ENCODE measurements around the gene MYLK2.

Gene MYLK2

DNA sequence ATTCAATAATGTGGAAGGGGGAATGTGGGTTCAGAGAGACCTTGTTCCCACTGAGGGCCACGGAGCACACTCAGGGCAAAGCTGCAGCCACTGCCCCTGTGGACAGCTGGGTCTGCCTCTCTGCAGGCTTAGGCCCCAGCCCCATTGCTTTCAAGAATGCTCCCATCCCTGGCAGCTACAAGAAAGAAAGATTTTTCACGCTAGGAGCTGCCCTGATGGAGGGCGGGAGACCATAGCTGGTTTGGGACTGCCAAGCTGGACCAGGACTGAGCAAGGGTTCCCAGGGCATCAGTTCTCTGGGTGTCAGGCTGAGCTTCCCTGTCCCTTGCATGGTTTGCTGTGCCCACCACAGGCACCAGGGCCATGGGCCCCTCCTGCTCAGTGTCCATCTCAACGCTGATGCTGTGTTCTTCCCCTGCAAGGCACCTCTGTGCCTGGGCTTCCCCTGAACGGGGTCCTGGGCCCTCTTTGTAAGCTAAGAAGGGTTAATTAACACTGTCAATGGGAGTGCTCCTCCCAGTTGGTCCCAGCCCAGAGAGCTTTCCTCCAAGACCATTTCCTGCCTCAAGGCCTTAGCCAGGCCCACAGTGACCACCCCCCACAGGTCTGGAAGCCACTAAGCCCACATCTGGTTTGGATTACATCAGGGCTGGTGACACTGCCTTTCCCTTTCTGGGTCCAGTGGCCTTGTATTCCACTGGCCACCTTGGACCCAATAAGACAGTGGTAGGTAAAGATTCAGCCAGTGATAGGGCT lies 17.9 kb downstream of the MYLK2 start:
- no peak for DNase-seq

DNA sequence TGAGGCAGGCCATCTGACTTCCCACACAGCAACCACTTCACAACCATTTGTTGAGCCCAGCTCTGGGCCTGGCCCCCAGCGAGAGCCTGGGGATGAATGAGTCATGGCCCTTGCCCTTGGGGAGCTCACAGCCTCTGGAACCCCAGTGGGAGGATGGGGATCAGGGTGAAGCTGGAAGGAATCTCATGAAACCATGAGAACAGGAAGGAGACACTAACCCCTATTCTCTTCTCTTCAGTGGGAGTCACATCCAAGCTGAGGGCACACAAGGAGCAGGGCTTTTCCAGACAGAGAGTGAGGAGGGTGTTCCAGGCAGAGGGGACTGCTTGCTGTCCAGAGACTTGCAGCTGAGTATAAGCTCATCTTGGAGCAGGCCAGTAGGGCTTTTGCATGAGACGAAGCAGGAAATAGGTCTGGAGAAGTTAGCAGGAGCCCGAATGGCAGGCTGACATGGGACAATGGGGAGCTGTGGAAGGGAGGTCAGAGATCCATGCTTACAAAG lies 18.8 kb downstream of the MYLK2 start:
- DNase-seq: no peak

DNA sequence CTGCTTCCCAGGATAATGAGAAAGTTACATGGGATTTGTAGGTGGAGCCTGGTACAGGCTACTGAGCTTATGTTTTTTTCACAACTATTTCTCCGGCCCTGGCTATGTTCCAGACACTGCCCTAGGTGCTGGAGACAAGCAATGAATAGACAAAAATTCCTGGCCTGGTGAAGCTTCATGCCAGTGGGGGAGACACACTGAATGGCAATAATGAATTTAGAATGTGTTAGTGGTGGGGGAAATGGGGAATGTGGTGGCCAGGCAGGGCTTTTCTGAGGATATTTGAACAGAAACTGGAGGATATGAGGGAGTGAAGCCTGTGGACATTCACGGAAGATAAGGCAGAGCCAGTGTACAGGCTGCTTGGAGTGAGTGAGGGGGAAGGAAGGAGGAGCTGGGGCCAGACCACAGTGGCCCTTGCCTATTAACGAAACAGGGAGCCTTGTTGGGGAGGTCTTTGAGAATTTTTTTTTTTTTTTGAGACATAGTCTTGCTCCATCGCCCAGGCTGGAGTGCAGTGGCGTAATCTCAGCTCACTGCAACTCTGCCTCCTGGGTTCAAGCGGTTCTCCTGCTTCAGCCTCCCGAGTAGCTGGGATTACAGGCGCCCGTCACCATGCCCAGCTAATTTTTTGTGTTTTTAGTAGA lies 19.6 kb downstream of the MYLK2 start:
- DNase-seq: no peak

DNA sequence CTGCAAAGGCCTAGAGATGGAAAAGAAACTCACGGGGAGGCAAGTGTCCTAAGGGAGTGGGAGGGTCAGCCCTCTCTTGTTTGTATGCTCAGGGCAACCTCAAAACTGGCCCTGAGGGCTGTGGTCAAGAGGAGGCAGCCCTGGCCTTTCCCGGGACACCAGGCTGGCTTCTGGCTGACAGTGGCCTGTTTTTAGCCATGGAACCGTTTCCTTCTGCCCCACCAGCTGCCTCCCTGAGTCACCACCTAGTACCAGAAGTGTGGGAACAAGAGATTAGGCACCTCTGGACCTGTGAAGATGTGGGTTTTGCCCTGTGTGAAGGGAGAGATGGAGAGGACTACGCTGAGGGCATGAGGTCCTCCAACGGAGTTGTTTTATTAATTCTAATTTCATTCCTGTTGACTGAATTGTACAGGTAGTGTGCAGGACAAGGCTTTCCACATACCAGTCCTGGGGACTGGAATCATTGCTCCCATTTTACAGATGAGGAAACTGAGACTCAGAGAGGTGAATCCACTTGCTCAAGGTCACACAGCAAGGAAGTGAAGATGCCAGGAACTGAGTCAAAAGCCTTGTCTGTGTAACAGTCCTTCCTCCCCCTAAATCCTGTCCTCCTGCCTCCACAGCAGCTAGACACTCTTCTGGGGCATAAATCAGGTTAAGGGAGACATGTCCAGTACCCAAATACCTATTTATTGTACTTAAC lies 20.8 kb downstream of the MYLK2 start:
- no peak for DNase-seq

DNA sequence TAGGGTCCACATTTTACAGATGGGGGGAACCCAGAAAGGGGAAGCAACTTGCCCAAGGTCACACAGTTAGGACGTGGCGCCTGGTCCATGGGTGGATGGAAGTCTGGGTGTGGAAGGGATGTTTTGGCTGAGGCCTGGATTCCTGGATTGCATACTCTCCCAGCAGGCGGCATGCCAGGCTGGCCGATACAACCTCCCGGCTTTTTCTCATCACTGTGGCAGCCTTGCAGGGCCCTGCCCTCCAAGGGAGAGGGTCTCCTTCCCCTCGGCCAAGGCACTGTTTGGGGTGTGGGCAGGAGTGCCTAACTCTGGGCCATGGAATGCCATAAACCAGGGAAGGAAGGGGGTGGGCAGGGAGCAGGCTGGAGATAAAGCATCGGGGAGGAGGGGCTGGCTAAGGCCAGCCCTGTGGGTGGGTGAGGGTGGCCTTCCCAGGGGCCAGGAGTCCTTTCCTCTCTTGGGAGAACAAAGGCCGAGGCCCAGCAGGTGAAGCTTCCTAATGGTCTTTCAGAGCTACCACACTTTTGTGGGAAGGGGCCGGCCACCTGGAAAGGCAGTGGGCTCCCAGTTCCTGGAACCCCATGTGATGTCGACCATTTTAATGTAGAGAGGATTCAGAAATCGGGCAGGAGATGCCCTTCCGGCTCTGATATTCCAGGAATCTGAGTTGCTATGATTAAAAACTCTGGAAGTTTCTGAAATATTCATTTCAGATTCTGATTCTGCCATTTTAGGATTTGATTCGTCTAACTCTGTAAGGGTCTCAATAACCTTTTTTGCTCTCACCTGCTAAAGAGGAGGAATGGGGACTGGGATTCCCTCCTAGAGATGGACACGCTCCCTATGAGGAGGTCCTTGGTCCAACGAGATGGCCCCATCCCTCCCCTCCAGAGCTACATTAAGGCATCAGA lies 22.0 kb downstream of the MYLK2 start:
- no peak for DNase-seq

DNA sequence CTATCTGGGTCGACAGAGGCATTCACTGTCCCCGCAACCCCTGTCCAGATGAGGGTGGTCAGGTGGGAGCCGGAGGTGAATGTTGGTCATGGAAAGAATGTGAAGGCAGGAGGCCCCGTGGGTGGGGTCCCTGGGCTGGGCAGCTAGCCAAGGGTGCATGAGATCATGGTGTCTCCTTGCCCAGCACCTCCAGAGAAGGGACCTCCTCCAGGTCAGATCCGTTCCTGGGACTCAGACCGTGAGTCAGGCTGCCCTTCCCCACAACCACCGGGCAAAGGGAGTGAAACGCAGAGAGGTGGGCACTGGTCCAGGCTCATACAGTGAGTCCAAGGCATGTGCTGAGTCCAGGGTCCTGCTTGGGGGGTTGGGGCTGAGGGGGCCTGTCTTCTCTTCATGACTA lies 22.8 kb downstream of the MYLK2 start:
- DNase-seq: no peak

DNA sequence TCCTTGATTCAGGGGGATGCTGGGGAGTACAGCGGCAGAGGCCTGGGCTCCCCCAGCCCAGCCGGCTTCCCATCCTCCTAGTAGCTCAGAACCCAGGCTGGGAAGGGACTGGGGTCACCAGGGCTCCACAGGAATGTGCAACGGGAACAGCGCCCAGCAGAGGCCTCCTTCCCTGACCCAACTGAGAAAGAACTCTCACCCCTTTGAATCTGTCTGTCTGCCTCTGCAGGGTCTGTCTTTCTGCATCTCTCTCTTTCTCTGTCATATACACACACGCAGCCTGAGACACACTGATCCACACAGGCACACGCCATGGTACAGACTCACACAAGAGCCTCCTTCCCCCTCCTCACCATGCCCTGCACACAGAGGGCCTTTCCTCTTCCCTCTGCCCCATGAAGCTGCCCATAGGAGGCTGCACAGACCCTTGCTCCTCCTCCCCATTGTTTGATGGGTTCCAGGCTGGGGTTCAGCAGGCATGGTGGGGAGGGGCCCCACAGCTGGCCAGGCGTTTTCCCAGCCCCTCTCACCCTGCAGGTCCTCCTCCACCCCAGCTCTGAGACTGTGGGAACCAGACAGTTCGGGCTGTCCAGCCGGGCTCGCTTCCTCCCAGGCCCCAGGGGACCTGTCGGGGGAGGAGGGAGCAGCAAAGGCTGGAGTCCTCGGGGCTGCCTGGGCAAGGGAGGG lies 23.5 kb downstream of the MYLK2 start:
- no peak for DNase-seq

DNA sequence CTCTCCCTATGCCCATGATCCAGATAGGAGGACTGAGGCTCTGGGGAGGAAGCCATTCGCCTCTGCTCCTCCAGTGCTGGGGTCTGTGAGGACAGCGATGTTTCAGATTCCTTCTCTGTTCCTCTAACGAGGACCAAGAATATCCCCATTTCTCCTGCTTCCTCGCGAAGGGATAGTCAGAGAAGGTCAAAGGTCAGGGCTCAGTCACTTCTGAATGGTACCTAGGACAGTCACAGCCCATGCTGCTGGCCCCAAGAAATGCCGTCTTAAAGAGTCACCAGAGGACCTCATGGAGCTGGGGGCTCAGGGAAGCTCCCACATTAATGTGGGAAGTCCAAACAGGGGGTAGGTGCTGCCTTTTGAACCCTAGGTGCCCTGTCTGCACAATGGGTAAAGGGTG lies 24.1 kb downstream of the MYLK2 start:
- DNase-seq: no peak

DNA sequence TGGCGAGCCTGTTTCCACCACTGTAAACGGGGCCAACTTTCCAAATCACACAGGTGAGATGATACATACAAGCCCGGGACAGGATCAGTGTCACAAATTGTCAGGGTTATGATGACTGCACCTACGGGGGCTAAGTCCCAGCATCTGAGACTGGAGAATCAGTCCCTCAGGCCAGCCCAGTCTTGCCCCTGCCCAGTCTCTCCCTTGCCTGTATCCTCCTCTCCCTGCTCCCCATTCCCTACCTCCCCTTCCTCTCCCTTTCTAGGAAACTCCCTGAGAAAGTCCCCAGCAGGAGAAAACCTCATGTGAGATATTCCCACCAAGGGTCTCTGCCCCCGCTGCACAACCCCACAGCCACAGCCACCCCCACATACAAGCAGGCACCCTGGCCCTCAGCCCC lies 24.7 kb downstream of the MYLK2 start:
- no peak for DNase-seq

DNA sequence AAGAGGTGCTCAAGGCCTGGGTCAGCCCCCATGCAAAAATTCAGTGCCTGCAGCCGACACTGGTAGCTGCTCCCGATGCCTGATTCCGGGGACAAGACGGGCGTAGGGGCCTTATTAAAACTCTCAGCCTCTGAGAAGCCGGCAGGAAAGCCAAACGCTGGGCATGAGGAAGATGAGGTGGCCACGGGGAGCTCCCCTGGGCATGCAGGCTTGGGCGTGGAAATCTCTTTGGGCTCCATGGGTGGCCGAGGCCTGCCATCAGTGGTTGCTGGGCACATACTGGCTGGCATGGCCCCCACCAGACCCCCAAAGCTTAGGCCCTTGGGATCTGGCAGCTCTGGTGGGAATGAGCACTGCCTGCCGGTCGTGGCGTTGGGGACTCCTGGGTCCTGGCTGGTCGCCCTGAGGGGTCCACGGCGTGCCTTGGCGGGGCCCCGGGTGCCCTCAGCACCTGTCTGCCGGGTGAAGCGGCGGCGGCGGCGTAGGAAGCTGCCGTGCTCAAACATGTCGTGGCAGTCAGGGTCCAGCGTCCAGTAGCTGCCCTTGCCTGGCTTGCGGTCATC lies 25.7 kb downstream of the MYLK2 start:
- DNase-seq: no peak

DNA sequence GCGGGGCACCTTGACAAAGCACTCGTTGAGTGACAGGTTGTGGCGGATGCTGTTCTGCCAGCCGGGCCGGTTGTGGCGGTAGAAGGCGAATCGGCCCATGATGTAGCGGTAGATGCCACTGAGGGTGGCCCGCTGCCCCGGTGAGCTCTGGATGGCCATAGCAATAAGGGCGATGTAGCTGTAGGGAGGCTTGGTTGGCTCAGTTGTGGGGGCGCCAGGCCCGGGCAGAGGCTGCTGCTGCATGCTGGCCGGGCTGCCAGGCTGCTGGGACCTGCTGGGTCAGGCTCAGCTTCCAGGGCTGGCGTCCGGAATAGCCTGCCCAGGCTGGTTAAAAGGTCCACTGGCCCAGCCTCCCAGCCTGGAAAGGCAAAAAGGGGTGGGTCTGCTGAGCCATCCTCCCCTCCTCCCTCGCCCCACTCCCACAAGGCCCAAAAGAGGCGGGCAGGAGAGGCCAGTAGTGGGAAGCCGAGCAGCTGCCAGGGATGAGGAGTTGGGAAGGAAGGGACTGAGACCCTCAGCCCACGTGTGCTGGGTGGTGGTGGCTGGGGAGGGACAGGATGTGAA lies 26.2 kb downstream of the MYLK2 start, which contains the start of gene FOXS1:
TSS of gene FOXS1 (minus strand) at position 305 of the 564 bp plus-strand sequence. CDS start at position 243, 62 bp downstream.
- DNase-seq: no peak

DNA sequence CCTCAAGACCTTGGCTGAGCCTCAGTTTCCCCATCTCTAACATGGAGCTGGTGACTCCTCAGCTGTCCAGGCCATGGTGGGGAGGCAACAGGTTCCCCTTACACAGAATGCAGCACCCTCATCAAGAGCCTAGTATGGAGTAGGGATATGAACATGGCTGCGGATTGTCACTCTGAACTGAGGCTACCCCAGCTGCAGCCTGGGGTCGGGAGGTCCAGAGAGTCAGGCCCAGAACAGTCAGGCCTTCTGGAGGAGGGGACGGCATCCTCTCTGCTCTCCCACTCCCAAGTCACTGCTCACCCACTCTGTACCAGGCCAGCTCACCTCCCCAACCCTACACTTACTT lies 27.6 kb downstream of the MYLK2 start:
- no peak for DNase-seq

DNA sequence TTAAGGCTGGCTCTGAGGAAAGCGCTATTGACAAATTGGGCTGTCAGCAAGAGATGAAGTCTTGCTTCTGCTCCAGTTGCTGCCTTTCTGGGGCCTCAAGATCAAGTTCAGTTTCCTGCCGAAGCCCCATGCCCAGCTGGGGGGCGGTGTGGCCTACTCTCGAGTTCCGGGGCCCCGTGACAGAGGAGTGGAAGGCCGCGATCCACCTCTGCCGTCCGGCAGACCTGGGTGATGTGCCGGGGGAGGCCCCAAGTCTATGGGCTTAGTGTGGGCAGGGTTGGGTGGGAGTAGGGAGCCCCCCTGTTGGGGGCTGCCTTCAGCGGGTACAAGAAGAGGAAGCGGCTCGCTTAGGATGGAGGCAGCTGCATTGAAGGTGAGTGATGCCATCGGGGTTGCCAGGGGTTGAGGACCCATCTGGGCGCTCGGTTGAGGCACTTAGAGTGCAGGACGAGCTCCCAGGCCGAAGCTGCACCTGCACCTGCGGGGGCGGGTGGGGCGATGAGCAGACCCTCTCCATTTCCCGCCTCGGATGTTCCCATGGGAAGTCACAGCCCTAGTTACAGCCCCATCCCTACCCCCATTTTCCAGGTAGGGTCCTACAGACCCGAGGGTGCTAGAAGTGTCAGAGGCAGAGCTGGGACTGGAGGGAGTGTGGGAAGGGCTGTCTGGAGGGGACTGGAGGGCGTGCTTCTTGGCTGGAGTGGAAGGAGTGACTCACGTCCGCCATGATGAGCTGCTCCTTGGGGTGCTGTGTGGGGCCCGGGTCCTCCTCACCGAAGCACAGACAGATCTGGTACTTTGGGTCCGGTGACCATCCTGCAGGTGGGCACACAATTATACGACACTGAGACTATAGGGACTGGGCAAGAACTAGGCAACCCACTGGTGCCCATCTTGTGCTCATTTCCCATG lies 29.2 kb downstream of the MYLK2 start:
- DNase-seq: no peak

DNA sequence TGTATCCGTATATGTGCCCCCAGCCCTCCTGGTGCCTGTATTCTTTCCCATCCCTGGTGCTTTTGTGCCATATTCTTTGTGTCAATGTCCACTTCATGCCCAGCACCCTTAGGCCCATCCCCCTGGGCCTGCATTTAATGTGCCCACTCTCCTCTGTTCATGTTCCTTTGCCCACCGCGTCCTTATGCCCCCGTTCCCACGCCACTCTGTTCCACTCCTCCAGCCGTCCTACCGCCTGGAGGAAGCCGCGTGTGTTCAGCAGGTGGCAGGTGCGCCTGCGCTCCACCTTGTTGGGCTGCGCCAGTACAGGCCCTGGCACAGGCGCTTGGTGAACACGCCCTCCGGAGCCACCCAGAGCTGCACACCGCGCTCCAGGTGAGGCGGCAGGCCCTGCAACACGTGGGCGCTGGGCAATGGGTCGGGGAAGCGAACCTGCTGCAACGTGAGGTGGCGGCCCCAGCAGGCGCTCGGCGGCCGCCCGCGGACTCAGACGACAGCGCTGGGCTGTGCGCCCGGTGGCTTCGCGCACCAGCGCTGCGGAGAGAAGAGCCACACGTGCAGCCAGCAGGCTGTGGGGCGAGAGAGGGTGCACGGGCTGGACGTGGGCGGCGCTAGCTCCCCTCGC lies 30.3 kb downstream of the MYLK2 start:
- DNase-seq: no peak

DNA sequence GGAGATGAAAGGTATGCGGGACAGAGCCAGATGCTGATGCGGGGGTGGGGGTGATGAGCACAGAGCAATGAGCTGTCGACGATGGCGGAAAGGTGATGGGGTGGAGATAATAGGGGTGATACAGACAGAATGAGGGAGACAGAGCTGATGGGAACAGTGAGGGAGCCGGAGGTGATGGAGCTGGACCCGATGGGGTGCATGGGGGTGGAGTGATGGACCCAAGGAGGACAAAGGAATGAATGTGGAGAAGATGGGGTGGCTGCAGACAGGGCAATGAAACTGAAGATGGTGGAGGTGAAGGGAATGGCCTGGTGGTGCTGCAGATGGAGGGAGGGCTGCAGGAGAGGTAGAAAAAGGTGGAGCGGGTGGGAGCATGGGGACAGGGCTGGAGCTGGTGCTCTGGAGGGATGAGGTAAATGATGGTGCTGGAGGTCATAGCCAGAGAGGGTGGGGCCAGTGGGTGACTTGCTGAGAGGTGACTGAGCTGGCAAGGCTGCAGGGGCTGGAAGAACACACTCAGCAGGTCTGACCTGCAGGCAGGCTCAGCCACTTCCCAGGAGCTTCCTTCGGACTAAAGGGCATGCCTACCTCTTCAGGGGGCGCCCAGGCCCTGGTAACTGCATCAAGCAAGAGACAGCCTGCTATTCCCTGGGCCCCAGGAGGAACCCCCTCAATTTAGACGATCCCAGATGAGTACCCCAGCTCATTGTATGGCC lies 32.2 kb downstream of the MYLK2 start:
- no peak for DNase-seq

DNA sequence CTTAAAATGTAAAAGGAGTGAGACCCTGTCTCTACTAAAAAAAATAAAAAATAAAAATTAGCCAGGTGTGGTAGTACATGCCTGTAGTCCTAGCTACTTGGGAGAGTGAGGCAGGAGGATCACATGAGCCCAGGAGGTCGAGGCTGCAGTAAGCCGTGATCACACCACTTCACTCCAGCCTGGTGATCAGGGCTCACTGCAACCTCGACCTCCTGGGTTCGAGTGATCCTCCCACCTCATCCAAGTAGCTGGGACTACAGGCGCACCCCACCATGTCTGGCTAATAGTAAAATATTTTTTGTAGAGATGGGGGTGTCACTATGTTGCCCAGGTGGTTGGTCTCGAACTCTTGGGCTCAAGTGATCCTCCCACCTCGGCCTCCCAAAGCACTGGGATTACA lies 34.3 kb downstream of the MYLK2 start:
- no peak for DNase-seq

DNA sequence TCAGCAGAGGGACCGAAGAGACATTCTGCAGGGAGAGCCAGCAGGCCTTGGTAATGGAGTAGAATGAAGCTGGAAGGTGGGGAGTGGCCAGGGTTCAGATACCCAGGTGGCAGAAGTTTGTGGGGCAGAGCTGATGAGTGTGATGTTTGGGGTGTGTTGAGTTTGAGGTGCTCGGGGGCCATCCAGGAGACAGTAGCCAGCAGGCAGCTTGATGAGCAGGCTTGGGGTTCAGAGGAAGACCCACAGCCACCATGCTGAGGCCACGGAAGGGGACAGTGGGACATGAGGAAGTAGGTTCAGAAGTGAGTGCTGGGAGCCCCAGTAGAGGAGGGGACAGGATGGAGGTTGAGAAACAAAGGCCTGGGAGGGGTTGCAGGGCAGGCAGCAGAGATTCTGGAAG lies 37.4 kb downstream of the MYLK2 start:
- DNase-seq: no peak

DNA sequence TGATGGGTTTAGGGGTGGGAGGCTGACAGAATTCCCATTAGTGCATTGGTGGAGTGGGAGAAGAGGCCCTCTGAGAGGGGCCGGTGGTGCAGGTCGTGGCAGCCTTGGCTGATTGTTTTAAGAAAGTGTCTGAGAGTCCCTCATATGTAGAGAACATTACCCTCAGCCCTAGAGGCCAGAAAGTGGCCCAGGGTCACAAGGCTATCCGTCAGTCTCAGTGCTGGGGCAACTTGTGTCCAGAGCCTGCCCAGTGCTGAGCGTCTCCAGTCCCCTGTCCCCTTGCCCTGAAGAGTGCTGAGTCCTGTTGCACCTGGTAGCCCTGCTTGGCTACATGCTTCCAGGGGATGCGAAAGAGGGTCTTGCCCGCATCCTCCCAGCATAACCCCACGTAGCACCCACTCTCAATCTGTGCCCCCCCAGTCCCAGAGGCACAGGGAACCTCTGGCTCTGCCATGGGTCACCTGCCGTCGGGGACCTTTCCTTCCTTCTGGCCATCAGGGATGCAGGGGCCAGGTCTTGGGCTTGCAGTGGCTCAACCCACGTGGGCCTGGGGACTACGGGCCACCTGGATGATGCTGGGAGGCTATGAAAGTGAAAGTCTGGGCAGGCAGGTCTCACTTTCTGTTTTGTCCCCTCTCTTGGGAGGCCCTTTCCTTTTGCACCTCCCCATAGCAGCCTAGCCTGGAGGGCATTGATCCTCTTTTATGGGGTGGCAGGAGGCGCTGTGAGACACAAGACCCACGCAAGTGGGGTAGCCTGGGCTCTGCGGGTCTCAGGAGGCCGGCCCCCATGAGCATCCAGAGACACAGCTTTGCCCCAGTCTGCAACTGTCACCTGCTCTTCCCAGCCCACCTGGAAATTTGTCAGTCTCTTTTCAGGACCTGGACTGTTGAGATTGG lies 39.0 kb downstream of the MYLK2 start:
- DNase-seq: no peak

All from KG1 (cell line).